ENCODE data around the gene MAP3K4.
A peak's percentile ranks its signal among the peaks of the same experiment; 100 is the strongest.

The MAP3K4 gene

DNA sequence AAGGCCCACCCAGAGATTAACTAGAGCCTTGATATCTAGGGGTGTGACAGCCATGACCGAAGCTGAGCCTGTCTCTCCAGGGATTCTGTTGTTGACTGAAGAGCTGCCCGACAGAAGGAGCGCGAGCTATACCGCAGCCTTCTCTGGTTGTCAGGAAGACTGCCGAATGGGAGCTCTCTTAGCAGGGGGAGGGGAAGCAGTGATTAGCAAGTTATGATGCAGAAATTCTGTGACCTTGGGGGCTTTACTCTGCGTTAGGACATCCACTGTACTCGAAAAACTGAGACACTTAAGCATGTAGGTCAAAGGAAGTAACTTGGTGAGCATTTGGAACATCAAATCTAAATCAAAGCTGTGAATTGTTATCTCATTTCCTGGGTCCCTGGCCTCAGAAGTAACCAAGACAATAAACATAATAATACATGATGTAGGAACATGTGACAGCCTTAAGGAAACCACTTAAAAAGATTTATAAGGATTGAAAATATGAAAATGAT is 84.7 kb downstream of the MAP3K4 start:
- intact Hi-C loops (cut with DNase I): no loop called here
- no peak for DNase-seq

DNA sequence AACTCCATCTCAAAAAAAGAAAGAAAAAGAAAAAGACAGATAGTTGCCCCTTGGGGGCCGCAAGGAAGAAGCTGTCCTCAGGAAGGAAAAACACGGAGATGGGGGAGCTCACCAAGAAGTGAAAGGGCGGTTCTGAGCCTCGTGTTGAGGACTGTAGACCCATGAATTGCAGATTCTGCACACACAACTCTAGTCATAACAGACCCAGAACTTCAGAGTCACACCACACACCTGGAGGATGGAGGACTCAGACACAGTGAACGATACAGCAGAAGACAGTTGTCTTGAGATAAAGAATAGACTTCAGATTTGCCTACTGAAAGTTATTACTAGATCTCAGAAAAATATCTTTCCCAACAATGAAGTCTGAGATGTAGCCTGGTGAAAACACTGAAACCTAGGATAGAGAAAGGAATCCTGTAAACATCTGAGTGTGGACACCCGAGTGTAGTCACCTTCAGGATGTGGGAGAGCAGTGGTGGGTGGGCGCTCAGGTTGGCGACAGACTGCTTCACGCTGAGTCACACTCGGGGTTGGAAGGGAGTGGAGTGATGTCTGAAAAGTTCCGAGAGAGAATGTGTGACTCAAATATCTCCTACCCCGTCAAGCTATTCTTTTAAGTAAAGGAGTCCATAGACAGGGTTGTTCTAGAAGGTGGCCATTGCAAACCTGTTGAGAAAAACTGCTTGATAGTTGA is 88.1 kb downstream of the MAP3K4 start:
- intact Hi-C loops (cut with DNase I): no loop called here
- peak in 8 of 10 donors; percentile 38 to 93 (median 60) for DNase-seq

DNA sequence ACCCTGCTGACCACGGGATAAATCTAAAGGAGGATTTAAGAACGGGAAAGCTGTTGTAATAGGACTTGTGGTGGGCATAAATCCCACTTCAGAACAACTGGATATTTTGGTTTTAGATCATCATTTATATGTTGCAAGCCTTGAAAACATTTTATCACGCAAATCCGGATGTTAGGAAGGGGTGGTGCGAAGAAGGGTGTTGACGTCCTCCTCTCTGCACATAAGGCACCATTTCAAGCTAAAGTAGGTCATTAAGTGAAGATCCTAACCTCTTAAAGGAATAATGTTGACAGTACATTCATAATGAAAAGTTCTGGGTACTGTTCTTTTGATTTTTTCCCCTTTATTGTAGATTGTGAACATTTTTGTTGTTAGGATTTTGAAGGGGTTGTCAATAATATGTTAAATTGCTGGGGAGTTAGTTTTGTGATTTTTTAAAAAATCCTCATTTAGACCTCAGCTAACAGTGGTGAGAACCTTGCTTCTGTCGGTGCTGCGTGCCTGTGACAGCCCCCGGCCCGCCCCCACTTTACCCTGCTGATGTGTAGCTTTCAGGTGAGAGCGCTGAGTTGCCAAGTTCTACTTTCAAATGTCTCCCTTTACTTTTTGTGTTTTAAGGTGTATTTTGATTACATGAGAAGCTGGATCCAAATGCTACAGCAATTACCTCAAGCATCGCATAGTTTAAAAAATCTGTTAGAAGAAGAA is 88.8 kb downstream of the MAP3K4 start:
- no peak for DNase-seq
- intact Hi-C loops (cut with DNase I): no loop called here

DNA sequence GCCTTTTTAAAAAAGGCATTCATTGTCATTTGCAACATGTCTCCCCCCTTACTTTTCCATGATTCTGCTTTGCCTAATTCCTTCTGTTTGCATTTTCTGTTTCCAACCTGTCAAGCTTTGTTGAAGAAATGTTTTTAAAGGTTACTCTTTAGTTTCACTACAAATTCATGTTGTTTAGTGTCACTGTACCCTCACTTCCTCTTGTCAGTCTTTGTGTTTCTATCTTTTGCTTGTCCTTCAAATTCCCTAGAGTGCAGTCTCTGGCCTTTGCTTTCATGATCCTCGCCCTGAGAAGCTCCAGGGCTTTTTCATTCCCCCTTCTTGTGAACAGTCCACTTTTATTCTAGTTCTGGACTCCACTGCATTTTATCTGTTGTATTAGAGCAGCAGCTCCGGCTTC is 90.6 kb downstream of the MAP3K4 start:
- intact Hi-C loops (cut with DNase I): no loop called here
- no peak for DNase-seq

DNA sequence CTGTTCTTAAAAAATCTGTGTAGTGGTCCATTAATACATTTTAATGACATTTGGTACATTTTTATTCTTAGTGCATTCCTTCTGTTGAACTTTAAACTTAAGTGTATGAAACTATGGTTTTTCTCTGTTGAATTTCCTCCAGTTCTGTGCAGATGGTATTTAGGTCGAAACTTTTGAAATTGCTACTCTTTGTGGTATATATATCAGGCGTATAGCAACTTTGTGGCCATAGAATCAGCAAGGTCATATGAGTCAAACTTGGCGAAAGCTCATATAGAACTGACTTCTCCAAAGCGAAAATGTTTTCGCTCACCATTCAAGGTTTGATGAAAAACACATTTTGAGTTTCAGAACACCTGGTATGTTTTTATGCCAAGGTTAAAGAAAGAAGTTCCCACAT is 93.7 kb downstream of the MAP3K4 start:
- intact Hi-C loops (cut with DNase I): no loop called here
- no peak for DNase-seq

DNA sequence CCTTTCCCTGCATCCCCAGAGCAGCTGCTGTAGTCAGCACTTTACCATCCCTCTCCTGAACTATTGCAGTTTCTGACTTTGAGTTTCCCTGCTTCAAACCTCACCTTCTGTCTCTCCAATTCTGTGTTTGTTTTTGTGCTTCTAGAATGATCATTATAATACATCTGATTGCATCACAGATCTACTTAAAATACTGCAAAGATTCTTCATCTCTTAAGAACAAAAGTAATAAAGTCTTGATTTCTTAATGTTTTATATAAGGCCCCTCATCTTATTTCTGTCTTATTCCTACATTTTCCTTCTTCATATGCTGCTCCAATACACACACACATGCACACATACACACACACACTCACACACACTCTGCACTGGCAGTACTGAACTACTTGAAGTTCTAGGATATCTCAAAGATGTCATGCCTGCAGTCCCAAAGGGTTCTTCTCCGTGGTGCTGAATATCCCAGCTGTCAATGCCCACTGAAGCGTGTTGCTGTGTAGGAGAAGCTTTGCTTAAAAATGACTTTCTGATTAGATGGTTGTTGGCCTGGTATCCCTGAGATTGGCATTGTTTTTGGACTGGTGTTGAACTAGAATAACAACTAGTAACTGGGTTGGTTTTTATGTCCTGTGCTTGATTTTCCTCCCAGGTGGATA is 97.2 kb downstream of the MAP3K4 start:
- intact Hi-C loops (cut with DNase I): no loop called here
- no peak for DNase-seq

DNA sequence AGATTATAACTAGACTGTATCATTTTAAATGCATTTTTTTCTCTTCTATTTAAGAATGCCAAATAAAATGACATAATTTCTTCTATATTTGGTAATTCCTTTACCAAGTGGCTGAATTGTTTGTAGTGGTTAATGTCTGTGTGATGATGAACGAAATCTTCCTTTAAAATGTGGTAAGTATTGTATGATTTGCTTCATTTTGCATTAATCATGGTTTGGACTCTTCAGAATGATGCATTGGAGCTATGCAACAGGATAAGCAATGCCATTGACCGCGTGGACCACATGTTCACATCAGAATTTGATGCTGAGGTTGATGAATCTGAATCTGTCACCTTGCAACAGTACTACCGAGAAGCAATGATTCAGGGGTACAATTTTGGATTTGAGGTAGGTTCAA is 99.6 kb downstream of the MAP3K4 start:
- intact Hi-C loops (cut with DNase I): no loop called here

DNA sequence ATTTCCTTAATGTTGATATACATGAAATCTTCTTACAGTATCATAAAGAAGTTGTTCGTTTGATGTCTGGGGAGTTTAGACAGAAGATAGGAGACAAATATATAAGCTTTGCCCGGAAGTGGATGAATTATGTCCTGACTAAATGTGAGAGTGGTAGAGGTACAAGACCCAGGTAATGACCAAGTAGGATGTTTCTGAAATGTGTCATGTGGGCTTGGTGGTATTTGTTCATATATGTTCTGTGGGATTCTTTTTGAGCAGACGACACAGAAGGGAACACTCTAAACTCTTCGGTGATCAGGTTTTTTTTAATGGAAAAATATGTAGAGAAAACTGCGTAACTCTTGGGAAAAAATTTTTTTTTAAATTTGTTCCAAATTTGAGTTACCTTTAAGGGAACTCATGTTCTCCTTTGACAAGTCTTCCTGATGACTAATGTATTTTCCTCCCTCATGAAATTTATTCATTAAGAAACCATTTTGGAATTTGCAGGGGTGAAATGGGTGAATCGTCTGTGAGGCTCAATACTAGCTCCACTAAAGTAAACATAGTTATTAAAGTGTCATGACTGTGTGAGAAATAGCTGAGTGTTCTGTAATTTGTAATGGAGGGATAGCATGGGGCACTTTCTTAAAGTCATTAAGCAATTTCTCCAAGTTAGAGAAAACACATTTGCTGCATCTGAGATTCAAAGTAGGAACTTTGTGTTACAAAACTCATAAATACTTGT is 100.6 kb downstream of the MAP3K4 start:
- no peak for DNase-seq
- intact Hi-C loops (cut with DNase I): no loop called here

More for the DNA sequence above, 99.6 kb downstream of the MAP3K4 start:
- DNase-seq: no peak

DNA sequence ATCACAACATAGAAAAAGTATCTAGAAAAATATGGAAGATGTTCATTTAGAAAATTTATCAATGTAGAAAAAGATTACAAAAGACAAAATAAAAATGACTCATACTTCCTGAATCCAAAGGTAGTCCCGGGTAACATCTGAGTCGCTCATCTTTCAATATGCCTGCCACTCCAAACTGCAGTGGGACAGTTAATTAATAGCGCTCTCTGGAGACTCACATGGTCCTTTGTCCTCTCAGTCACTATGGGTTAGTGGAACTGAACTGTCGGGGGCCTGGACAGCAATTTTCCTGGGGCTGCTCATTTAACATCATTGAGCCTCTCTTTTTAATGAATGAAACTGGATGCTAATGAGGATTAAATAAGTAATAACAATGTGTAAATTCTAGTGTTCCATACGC is 103.4 kb downstream of the MAP3K4 start:
- intact Hi-C loops (cut with DNase I): no loop called here
- no peak for DNase-seq

DNA sequence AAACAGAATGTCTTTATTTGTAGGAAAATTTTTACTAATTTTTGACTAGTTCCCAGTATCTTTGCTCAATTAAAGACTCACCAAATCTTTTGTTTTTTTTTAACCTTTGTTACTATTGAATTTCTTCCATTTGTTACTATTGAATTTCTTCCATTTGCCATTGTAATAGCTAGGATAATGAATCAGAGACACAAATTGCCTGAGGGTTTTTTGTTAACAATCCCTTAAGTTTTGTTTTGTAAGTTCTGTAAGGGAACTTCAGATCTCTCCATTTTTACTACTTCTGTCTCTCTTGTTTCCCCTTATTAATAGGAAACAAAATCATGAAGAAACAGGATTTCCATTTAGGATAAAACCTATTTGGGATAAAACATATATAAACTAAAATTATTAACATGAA is 104.3 kb downstream of the MAP3K4 start:
- intact Hi-C loops (cut with DNase I): no loop called here
- DNase-seq: no peak

DNA sequence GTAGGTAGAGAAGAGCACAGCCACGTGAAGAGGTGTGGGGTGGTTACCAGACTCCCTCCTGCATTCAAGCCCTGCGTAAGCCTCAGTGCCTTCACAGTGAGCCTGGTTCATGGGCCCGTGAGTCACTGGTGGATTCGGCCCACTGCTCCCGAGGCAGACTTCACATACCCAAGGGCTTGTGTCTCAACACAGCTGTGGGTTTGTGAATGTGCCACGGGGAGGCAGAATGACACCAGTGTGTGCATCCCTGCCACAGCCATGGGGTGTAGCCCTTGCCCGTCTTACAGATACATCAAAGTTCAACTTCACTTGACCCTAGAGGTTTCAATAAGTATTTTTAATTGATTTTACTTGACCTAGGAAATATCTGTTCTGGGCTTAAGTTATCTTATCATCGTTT is 108.5 kb downstream of the MAP3K4 start:
- DNase-seq: peak; percentile 35 to 96 (median 71)
- intact Hi-C loops (cut with DNase I): loop anchor here (1.0 to 5.0 kb wide), 2 partner anchors 168 to 274 kb away; no protein-coding TSS in a partner anchor

DNA sequence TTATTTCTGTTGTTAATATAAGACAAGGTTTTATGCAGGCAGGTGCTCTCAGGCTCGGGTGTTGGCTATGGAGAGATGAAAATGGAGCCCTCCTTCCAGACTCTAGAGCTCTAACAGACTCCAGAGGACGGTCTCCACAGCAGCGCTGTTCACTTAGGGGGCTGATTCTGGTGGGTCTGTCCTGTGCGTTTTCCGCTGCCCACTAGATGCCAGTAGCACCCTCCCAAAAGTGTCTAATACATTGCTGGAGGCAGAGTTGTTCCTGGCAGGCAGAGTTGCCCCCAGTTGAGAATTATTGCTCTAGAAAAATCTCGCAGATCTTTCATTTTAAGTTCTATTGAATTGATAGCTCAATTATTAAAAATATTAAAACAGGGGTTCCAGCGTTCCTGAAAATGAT is 109.9 kb downstream of the MAP3K4 start:
- DNase-seq: peak in 6 of 10 donors; percentile 22 to 87 (median 40)
- intact Hi-C loops (cut with DNase I): loop anchor here (5.0 kb wide), 1 partner anchor 169 kb away; no protein-coding TSS in a partner anchor

DNA sequence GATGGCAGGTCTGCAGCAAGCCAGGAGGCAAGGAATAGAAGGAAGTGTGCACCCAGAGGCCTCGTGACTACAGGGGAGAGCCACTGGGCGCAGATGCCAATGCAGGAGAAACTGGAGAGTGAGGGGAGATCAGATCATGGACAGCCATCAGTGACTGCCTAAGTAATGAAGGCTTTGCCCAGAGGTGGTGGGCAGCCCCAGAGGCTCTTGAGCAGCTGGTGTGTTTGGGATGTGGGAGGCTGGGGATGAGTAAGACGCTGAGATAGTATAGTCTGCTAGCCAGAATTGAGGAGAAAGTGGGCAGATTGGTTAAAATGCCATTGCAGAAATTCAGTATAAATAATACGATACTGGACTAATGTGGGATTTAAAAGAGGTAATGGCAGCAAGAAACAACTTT is 111.9 kb downstream of the MAP3K4 start:
- peak in 3 of 10 donors; percentile 55 to 90 (median 81) for DNase-seq
- intact Hi-C loops (cut with DNase I): loop anchor here (5.0 kb wide), 1 partner anchor 171 kb away; no protein-coding TSS in a partner anchor

DNA sequence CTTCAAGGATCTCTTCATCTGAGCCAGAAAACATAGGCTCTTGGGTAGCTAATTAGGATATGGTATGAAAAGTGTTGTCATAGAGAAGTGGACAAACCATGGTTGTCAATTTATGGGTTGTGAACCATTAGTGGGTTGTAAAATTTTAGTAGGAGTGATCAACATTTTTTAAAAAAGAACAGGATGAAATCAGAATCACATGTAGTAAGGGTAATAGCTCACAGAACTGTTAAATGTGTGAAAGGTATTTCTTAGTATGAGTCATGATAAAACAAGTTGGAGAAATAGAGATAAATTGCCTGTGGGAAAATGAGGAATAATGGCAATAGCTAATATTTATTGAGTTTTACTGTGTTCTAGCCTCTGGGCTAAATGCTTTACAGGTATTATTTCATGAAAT is 113.4 kb downstream of the MAP3K4 start:
- intact Hi-C loops (cut with DNase I): loop anchor here (5.0 kb wide), 1 partner anchor 173 kb away; no protein-coding TSS in a partner anchor
- DNase-seq: no peak

DNA sequence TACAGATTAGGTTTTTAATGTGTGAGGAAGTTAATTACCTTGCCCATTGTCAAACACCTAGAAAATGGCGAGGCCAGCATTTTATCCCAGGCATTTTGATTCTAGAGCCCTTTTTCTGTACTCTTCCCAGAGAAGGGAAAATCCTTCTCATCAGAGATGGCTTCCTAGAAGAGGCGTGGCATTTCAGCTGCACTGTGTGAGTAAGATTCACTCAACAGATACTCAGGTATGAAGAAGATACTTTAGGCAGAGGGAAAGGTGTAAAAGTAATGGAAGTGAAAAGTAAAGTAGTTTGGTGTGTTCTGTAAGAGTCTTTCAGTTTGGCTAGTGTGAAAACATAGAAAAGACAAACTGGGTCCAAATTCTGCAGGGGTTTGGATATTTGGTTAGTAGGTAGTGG is 113.8 kb downstream of the MAP3K4 start:
- DNase-seq: no peak
- intact Hi-C loops (cut with DNase I): no loop called here

DNA sequence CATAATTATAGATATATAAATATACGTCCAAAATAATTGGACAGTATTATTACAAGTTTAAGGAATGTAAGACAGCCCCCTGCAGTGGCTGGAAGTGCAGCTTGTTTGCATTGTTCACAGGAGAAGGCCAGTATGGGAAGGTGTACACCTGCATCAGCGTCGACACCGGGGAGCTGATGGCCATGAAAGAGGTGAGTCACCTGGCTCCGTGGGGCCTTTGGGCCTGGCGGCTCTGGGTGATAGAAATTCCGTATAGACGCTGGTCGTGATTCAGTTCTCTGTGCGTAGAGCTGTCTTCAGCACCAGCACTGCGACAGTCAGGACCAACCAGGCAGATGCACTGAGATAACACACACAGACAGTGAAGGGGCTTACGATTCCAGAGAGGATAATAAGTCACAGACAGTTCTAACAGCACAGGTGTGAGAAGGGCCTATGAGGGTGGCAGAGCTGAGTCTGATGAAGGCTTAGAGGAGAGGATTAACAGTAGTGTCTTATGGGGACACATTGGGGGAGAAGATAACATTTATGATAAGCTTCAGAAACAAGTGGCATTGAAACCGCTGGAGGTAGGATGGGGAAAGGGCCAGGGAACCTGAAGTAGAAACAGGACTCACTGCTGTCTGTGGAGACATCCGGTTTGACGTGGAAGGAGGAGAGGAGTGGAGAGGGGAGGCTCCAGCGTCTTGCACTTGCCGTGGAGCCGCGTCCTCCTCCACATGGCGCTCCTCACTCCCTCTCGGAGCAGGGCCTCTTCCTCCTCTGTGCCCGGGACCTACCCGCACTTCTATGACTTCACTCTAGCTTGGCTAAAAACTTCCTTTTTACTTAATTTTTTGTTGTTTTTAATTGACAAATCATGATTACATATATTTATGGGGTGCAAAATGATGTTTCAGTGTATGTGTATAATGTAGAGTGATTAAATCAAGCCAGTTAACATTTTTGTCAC is 116.5 kb downstream of the MAP3K4 start:
- intact Hi-C loops (cut with DNase I): no loop called here
- peak in 1 of 10 donors; percentile 70 for DNase-seq

DNA sequence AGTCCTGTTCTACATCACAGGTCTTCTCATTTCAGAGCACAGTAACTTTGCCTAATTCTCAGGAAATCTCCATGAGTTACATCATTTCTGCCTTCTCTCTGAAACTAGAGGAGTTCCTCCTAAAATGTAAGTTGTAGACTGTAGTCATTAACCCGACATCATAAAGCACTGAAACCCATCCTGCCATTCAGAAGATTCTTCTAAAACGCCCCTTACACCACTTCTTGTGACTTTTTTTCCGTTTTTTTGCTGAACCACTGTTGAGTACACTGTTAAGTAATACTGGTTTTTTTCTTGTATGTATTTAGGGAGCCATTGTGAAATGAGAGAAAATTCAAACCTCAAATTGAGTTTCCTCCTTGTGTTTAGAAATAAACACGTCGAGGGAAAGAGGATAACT is 117.3 kb downstream of the MAP3K4 start:
- no peak for DNase-seq
- intact Hi-C loops (cut with DNase I): no loop called here

DNA sequence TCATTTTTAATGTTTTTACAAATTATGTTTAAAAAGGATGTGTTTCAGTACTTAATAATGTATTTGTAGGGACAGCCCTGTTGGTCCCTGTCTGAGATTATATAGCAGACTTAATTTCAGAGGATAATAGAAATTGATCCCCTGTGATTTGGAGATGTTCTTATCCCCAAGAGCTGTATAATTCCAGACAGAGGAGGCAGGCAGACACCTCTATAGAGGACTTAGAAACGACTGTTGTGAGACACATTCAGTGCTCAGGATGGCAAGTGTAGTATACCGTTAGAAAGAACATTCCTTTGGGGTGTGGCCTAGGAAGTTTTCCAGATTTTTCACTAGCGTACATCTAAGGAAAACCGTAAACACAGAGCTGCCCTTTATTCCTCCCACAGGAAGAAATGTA is 117.8 kb downstream of the MAP3K4 start:
- intact Hi-C loops (cut with DNase I): no loop called here
- DNase-seq: no peak

DNA sequence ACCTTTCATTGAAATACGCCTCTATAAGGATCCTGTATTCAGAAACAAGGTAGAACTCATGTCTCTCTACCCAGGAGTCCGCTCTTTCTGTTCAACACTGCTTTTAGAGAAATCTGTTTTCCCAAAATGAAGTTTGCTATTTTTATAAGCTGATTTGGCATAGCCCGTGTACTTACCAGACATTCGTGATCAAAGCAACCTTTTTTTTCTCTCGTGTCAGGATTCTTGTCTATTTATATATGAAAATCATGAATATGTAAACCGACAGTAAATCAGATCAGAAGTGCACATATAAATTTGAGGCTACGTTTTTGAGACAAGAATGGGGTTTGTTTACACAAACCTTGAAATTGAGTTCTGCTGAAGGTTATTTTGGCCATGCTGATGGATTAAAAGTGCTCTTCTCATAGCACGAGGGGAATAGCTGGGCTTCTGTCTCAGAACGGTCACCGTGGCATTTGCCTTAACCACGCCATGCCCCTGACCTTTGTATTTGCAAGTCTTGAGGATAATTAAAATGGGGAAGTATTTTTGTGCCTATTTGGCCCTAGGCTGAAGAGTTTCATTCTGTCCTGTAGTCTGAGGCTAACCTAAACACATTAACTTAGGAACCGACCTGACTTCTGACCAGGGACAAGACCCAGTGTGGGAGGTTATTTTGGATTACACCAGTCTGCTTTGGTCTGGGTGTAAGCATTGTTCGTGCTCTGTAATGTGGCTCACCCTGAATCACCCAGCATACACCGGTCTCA is 118.6 kb downstream of the MAP3K4 start:
- no peak for DNase-seq
- intact Hi-C loops (cut with DNase I): no loop called here
